HG03571 (cell line): Measurements from ENCODE around the gene SP7.

Experiments
- ATAC-seq: cut with Tn5 transposase; IDR thresholded peaks from one replicate; pipeline ENCODE4 v1.9.1; 2021; ENCODE audit not compliant: unreplicated experiment

The SP7 gene

DNA sequence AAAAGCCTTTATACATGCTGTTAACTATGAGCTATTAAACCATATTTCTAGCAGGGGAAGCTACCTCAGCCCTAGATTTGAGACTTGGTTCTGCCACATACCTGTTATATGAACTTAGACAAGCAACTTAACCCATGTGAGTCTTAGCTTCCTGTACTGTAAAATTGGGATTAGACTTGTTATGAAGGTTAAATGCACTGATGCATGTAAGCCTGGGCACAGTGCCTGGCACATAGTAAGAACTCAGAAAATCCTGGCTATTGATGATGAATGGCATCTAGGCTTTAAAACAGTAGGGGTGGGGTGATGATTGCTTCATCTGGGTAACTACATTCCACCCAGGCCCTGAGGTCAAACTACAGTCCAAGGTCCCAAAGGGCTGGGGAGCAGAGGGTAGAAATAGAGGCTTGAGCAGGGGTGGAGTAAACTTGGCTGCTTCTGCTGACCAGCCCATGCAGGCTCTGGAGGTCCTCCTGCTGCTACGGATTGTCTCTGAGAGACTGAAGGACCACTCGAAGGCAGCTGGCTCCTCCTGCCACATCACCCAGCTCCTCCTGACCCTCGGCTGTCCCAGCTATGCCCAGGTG lies 56.8 kb downstream of the SP7 start:
- ATAC-seq, result no peak

DNA sequence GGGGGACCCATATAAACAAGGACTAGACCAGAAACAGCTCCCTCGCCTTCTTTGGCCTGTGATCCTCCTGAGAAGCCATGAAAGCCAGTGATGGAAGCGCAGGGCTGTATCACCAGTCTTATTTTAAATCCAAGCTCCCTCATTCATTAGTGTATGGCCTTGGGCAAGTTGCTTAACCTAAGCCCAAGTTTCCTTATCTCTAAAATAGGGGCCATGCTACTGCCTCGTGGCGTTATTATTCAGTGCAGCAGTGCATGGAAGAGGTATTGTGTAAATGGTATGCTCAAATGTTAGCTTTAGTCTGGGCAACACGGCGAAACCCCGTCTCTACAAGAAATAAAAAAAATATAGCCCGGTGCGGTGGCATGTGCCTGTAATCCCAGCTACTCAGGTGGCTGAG lies 58.2 kb downstream of the SP7 start:
- ATAC-seq, result no peak
